Pancreas (tissue), 10 donors: ENCODE data around the gene ZFAND3. TPM values are rescaled to one million over a fixed set of nuclear protein-coding genes. Genes with fewer than 3 reads are reported as not detected.

Source experiments
- ATAC-seq, 4 donors: fragments of 200-7000 bp; cut with Tn5 transposase; one replicate each; pipeline versions ENCODE4 v1.8.0 to v1.9.1; 2020; ENCODE audit warnings: mild to moderate bottlenecking in 4 of 4, moderate library complexity in 4 of 4
- DNase-seq, 6 donors: peaks; one replicate each; pipeline ENCODE4 v3.0.0-alpha.2; 2020
- FAIRE-seq: peaks from 2 replicates; lab custom pipeline; 2012; peaks lifted over from hg19 to GRCh38; lab: Jason Lieb, UNC
- H3K27ac ChIP-seq, 4 donors: fragments of 200-600 bp; sonication (generic); 1 replicate in 3 of 4; 2 replicates in 1 of 4; pipeline versions ENCODE4 v1.5.0 to v1.8.0; 2020
- H3K27me3 ChIP-seq, 4 donors: fragments of 200-600 bp; one replicate each; pipeline ENCODE4 v1.8.0; 2021
- H3K36me3 ChIP-seq, 3 donors: fragments of 200-600 bp; sonication (generic) in 1 of 3; one replicate each; pipeline versions ENCODE4 v1.5.0 to v1.8.0; 2020 to 2021
- H3K4me1 ChIP-seq, 3 donors: fragments of 200-600 bp; one replicate each; pipeline ENCODE4 v1.8.0; 2021
- H3K4me3 ChIP-seq, 4 donors: fragments of 200-600 bp; sonication (generic) in 2 of 4; one replicate each; pipeline versions ENCODE4 v1.5.0 to v1.8.0; 2020 to 2021
- H3K9me3 ChIP-seq, 4 donors: fragments of 200-600 bp; one replicate each; pipeline ENCODE4 v1.8.0; 2021
- CTCF ChIP-seq, 4 donors: fragments of 200-600 bp; sonication (generic) in 3 of 4; IDR thresholded peaks; one replicate each; pipeline versions ENCODE4 v1.5.0 to v1.8.0; 2021; ENCODE audit warnings: antibody characterized with exemption in 4 of 4
- WGBS, 2 donors: extraction: QIAGEN DNeasy Blood & Tissue Kit; methylation state at CpG; one replicate each; pipeline ENCODE4 v1.1.7; 2013; 5-methylcytosine and 5-hydroxymethylcytosine counted together
- intact Hi-C, 3 donors: fragments of 100-400 bp; cut with DNase I; formaldehyde crosslinking; loops; one replicate each; pipeline versions ENCODE4 v1.11.1 to v1.14.2; 2022
- polyA plus RNA-seq, 2 donors: library from polyadenylated mRNA; stranded (reverse); fragments of 200-250 nt; gene quantifications; one replicate each; pipeline ENCODE4 v1.2.3, GENCODE V29; 2013
- total RNA-seq, 6 donors: library from RNA; stranded (reverse); fragmentation: NEBNext Ultra II Directional in 4 of 6; extraction: Animal tissue kit (Norgen Biotek cat#: 25700) in 4 of 6; gene quantifications; one replicate each; pipeline versions ENCODE4 v1.2.1 to v1.2.4, GENCODE V29; 2021 to 2023
- donor health status: healthy with polysubstance abuse.
- donor health status: DM: no; HTN: no; CAD: no; lungs with moderate emphysema.
- donor health status: DM: no; HTN: no; CAD: no.
- donor health status: control.
- donor health status: control.
- donor health status: Bipolar disorder and iron deficiency.
- donor health status: DM: yes; HTN: yes; CAD: no.
- donor health status: DM: no; HTN: no; CAD: no.
- donor health status: DM: no; HTN: no; CAD: no.
- donor health status: DM: yes; HTN: yes; CAD: no.

Gene ZFAND3
- total and polyA plus RNA-seq, 8 donors, result 13.1 to 49.8 (median 31.8) TPM

- peaks cover 5 to 25% (median 12%) of the 10 kb centered on the region in 3 donors for H3K4me1 ChIP-seq
- WGBS, 2 donors, result 92 to 95% methylated on average over 5 of the region's 5 CpGs
- ATAC-seq (no peak), DNase-seq (no peak), FAIRE-seq (no peak)
- no peaks in the 10 kb centered on the region for H3K9me3 ChIP-seq
- H3K27ac ChIP-seq, result no peak overlapping the region
- no peak overlapping the region for H3K4me3 ChIP-seq
- TF ChIP-seq CTCF (IDR thresholded peaks at IDR 0.05), result no peak
- no peaks in the 10 kb centered on the region for H3K36me3 ChIP-seq
- intact Hi-C loops, result no loop called here
- no peaks in the 10 kb centered on the region for H3K27me3 ChIP-seq
Measured at GRCh38 chr6:37865504-37865903, 46.0 kb downstream of the ZFAND3 start.

- ATAC-seq, result no peak
- FAIRE-seq, result no peak
- WGBS, 2 donors, result 82 to 86% methylated on average over 6 of the region's 6 CpGs
- intact Hi-C loops, result no loop called here
- TF ChIP-seq CTCF (IDR thresholded peaks at IDR 0.05), result no peak
- no peaks in the 10 kb centered on the region for H3K27me3 ChIP-seq
- no peak overlapping the region for H3K27ac ChIP-seq
- H3K36me3 ChIP-seq, result no peaks in the 10 kb centered on the region
- peaks cover 3 to 25% (median 12%) of the 10 kb centered on the region in 3 donors for H3K4me1 ChIP-seq
- no peak overlapping the region for H3K4me3 ChIP-seq
- DNase-seq, result no peak
- H3K9me3 ChIP-seq, result no peaks in the 10 kb centered on the region
Measured at GRCh38 chr6:37866590-37867507, 47.3 kb downstream of the ZFAND3 start.

- DNase-seq (no peak), ATAC-seq (peak in 1 of 4 donors; percentile 16), FAIRE-seq (no peak)
- TF ChIP-seq CTCF (IDR thresholded peaks at IDR 0.05), result no peak
- Histone ChIP-seq H3K4me3 (no peak overlapping the region), H3K36me3 (no peaks in the 10 kb centered on the region), H3K4me1 (peaks cover 0 to 20% (median 11%) of the 10 kb centered on the region in 3 donors), H3K27me3 (no peaks in the 10 kb centered on the region), H3K27ac (no peak overlapping the region), H3K9me3 (no peaks in the 10 kb centered on the region)
- 58 to 61% methylated on average over 1 of the region's 1 CpG for WGBS, 2 donors
- intact Hi-C loops, result no loop called here
Measured at GRCh38 chr6:37867756-37868446, 48.4 kb downstream of the ZFAND3 start.

GRCh38 chr6:37868447-37868825, 48.9 kb downstream of the ZFAND3 start:
- no peak for DNase-seq
- Histone ChIP-seq H3K27ac (no peak overlapping the region), H3K36me3 (no peaks in the 10 kb centered on the region), H3K9me3 (no peaks in the 10 kb centered on the region), H3K27me3 (no peaks in the 10 kb centered on the region), H3K4me3 (no peak overlapping the region), H3K4me1 (peaks cover 0 to 19% (median 9%) of the 10 kb centered on the region in 3 donors)
- no peak for TF ChIP-seq CTCF (IDR thresholded peaks at IDR 0.05)
- FAIRE-seq, result no peak
- intact Hi-C loops, result no loop called here
- 59 to 60% methylated on average over 4 of the region's 4 CpGs for WGBS, 2 donors
- ATAC-seq, result peak in 2 of 4 donors; percentile 19 to 28
